Measurements from ENCODE around the gene TXNDC5.

TXNDC5 gene

GRCh38 chr6:7917729-7918128 lies 7.1 kb upstream of the TXNDC5 start:
- Histone ChIP-seq H3K4me3 (ENCODE audit: low read depth in 1 of 5, low read length in 5 of 5) (no peak overlapping the region), H3K27ac (ENCODE audit: low read depth, low read length) (no peak overlapping the region), H3K4me1 (ENCODE audit: control insufficient read depth in 5 of 5, insufficient read depth in 5 of 5, low read length in 5 of 5) (peaks cover 5 to 11% (median 9%) of the 10 kb centered on the region in 5 donors), H3K9ac (ENCODE audit: low read length in 5 of 5) (no peak overlapping the region), H3K36me3 (ENCODE audit: control insufficient read depth in 5 of 5, insufficient read depth in 5 of 5, low read length in 5 of 5) (no peaks in the 10 kb centered on the region), H3K27me3 (ENCODE audit: control insufficient read depth in 5 of 5, insufficient read depth in 4 of 5, low read length in 5 of 5) (peaks cover 0 to 2% (median 0%) of the 10 kb centered on the region in 5 donors), H3K9me3 (ENCODE audit: control insufficient read depth in 5 of 5, low read length in 5 of 5) (no peaks in the 10 kb centered on the region)

GRCh38 chr6:7916959-7917358 lies 6.4 kb upstream of the TXNDC5 start:
- H3K36me3 ChIP-seq (ENCODE audit: control insufficient read depth in 5 of 5, insufficient read depth in 5 of 5, low read length in 5 of 5): no peaks in the 10 kb centered on the region
- H3K9me3 ChIP-seq (ENCODE audit: control insufficient read depth in 5 of 5, low read length in 5 of 5): no peaks in the 10 kb centered on the region
- H3K4me1 ChIP-seq (ENCODE audit: control insufficient read depth in 5 of 5, insufficient read depth in 5 of 5, low read length in 5 of 5): peaks cover 5 to 14% (median 9%) of the 10 kb centered on the region in 5 donors
- H3K27me3 ChIP-seq (ENCODE audit: control insufficient read depth in 5 of 5, insufficient read depth in 4 of 5, low read length in 5 of 5): peaks cover 0 to 2% (median 0%) of the 10 kb centered on the region in 5 donors
- H3K9ac ChIP-seq (ENCODE audit: low read length in 5 of 5): no peak overlapping the region
- H3K27ac ChIP-seq (ENCODE audit: low read depth, low read length): no peak overlapping the region
- no peak overlapping the region for H3K4me3 ChIP-seq (ENCODE audit: low read depth in 1 of 5, low read length in 5 of 5)

GRCh38 chr6:7914991-7915789 lies 4.6 kb upstream of the TXNDC5 start:
- H3K9me3 ChIP-seq (ENCODE audit: control insufficient read depth in 5 of 5, low read length in 5 of 5): no peaks in the 10 kb centered on the region
- no peaks in the 10 kb centered on the region for H3K36me3 ChIP-seq (ENCODE audit: control insufficient read depth in 5 of 5, insufficient read depth in 5 of 5, low read length in 5 of 5)
- H3K27me3 ChIP-seq (ENCODE audit: control insufficient read depth in 5 of 5, insufficient read depth in 4 of 5, low read length in 5 of 5): peaks cover 0 to 2% (median 0%) of the 10 kb centered on the region in 5 donors
- H3K4me3 ChIP-seq (ENCODE audit: low read depth in 1 of 5, low read length in 5 of 5): peak overlapping the region in 1 of 5 donors; percentile 7
- H3K27ac ChIP-seq (ENCODE audit: low read depth, low read length): no peak overlapping the region
- no peak overlapping the region for H3K9ac ChIP-seq (ENCODE audit: low read length in 5 of 5)
- H3K4me1 ChIP-seq (ENCODE audit: control insufficient read depth in 5 of 5, insufficient read depth in 5 of 5, low read length in 5 of 5): peaks cover 5 to 18% (median 16%) of the 10 kb centered on the region in 5 donors

GRCh38 chr6:7914311-7914710 lies 3.7 kb upstream of the TXNDC5 start:
- H3K27ac ChIP-seq (ENCODE audit: low read depth, low read length): no peak overlapping the region
- no peaks in the 10 kb centered on the region for H3K36me3 ChIP-seq (ENCODE audit: control insufficient read depth in 5 of 5, insufficient read depth in 5 of 5, low read length in 5 of 5)
- no peaks in the 10 kb centered on the region for H3K9me3 ChIP-seq (ENCODE audit: control insufficient read depth in 5 of 5, low read length in 5 of 5)
- no peak overlapping the region for H3K9ac ChIP-seq (ENCODE audit: low read length in 5 of 5)
- H3K4me3 ChIP-seq (ENCODE audit: low read depth in 1 of 5, low read length in 5 of 5): no peak overlapping the region
- peaks cover 7 to 23% (median 22%) of the 10 kb centered on the region in 5 donors for H3K4me1 ChIP-seq (ENCODE audit: control insufficient read depth in 5 of 5, insufficient read depth in 5 of 5, low read length in 5 of 5)
- H3K27me3 ChIP-seq (ENCODE audit: control insufficient read depth in 5 of 5, insufficient read depth in 4 of 5, low read length in 5 of 5): peaks cover 0 to 2% (median 0%) of the 10 kb centered on the region in 5 donors

- no peak overlapping the region for H3K4me3 ChIP-seq (ENCODE audit: low read depth in 1 of 5, low read length in 5 of 5)
- H3K9ac ChIP-seq (ENCODE audit: low read length in 5 of 5): no peak overlapping the region
- H3K9me3 ChIP-seq (ENCODE audit: control insufficient read depth in 5 of 5, low read length in 5 of 5): no peaks in the 10 kb centered on the region
- H3K27me3 ChIP-seq (ENCODE audit: control insufficient read depth in 5 of 5, insufficient read depth in 4 of 5, low read length in 5 of 5): peaks cover 0 to 2% (median 0%) of the 10 kb centered on the region in 5 donors
- no peaks in the 10 kb centered on the region for H3K36me3 ChIP-seq (ENCODE audit: control insufficient read depth in 5 of 5, insufficient read depth in 5 of 5, low read length in 5 of 5)
- H3K4me1 ChIP-seq (ENCODE audit: control insufficient read depth in 5 of 5, insufficient read depth in 5 of 5, low read length in 5 of 5): peaks cover 11 to 35% (median 28%) of the 10 kb centered on the region in 5 donors
- no peak overlapping the region for H3K27ac ChIP-seq (ENCODE audit: low read depth, low read length)
Measured at GRCh38 chr6:7912736-7913517, 2.3 kb upstream of the TXNDC5 start.

- Histone ChIP-seq H3K9ac (ENCODE audit: low read length in 5 of 5) (no peak overlapping the region), H3K27ac (ENCODE audit: low read depth, low read length) (no peak overlapping the region), H3K27me3 (ENCODE audit: control insufficient read depth in 5 of 5, insufficient read depth in 4 of 5, low read length in 5 of 5) (peaks cover 0 to 2% (median 0%) of the 10 kb centered on the region in 5 donors), H3K4me3 (ENCODE audit: low read depth in 1 of 5, low read length in 5 of 5) (no peak overlapping the region), H3K9me3 (ENCODE audit: control insufficient read depth in 5 of 5, low read length in 5 of 5) (no peaks in the 10 kb centered on the region), H3K36me3 (ENCODE audit: control insufficient read depth in 5 of 5, insufficient read depth in 5 of 5, low read length in 5 of 5) (no peaks in the 10 kb centered on the region), H3K4me1 (ENCODE audit: control insufficient read depth in 5 of 5, insufficient read depth in 5 of 5, low read length in 5 of 5) (peaks cover 11 to 41% (median 28%) of the 10 kb centered on the region in 5 donors)
Measured at GRCh38 chr6:7912024-7912423, 1.4 kb upstream of the TXNDC5 start.

GRCh38 chr6:7911345-7911725 lies 747 bp upstream of the TXNDC5 start:
- Histone ChIP-seq H3K4me3 (ENCODE audit: low read depth in 1 of 5, low read length in 5 of 5) (peak overlapping the region; percentile 68 to 81 (median 72)), H3K9me3 (ENCODE audit: control insufficient read depth in 5 of 5, low read length in 5 of 5) (no peaks in the 10 kb centered on the region), H3K9ac (ENCODE audit: low read length in 5 of 5) (peak overlapping the region in 3 of 5 donors; percentile 33 to 76 (median 64)), H3K27me3 (ENCODE audit: control insufficient read depth in 5 of 5, insufficient read depth in 4 of 5, low read length in 5 of 5) (peaks cover 0 to 2% (median 0%) of the 10 kb centered on the region in 5 donors), H3K4me1 (ENCODE audit: control insufficient read depth in 5 of 5, insufficient read depth in 5 of 5, low read length in 5 of 5) (peaks cover 11 to 41% (median 28%) of the 10 kb centered on the region in 5 donors), H3K27ac (ENCODE audit: low read depth, low read length) (peak overlapping the region; percentile 50), H3K36me3 (ENCODE audit: control insufficient read depth in 5 of 5, insufficient read depth in 5 of 5, low read length in 5 of 5) (no peaks in the 10 kb centered on the region)

- peak overlapping the region in 1 of 5 donors; percentile 33 for H3K9ac ChIP-seq (ENCODE audit: low read length in 5 of 5)
- peak overlapping the region in 4 of 5 donors; percentile 71 to 81 (median 74) for H3K4me3 ChIP-seq (ENCODE audit: low read depth in 1 of 5, low read length in 5 of 5)
- no peaks in the 10 kb centered on the region for H3K27me3 ChIP-seq (ENCODE audit: control insufficient read depth in 5 of 5, insufficient read depth in 4 of 5, low read length in 5 of 5)
- H3K4me1 ChIP-seq (ENCODE audit: control insufficient read depth in 5 of 5, insufficient read depth in 5 of 5, low read length in 5 of 5): peaks cover 7 to 34% (median 21%) of the 10 kb centered on the region in 5 donors
- no peaks in the 10 kb centered on the region for H3K36me3 ChIP-seq (ENCODE audit: control insufficient read depth in 5 of 5, insufficient read depth in 5 of 5, low read length in 5 of 5)
- H3K9me3 ChIP-seq (ENCODE audit: control insufficient read depth in 5 of 5, low read length in 5 of 5): no peaks in the 10 kb centered on the region
- no peak overlapping the region for H3K27ac ChIP-seq (ENCODE audit: low read depth, low read length)
Measured at GRCh38 chr6:7910298-7910653, 312 bp downstream of the TXNDC5 start.

- peaks cover 0 to 1% (median under 1%) of the 10 kb centered on the region in 5 donors for H3K36me3 ChIP-seq (ENCODE audit: control insufficient read depth in 5 of 5, insufficient read depth in 5 of 5, low read length in 5 of 5)
- no peaks in the 10 kb centered on the region for H3K9me3 ChIP-seq (ENCODE audit: control insufficient read depth in 5 of 5, low read length in 5 of 5)
- peak overlapping the region; percentile 79 for H3K27ac ChIP-seq (ENCODE audit: low read depth, low read length)
- H3K4me1 ChIP-seq (ENCODE audit: control insufficient read depth in 5 of 5, insufficient read depth in 5 of 5, low read length in 5 of 5): peaks cover 9 to 38% (median 21%) of the 10 kb centered on the region in 5 donors
- no peaks in the 10 kb centered on the region for H3K27me3 ChIP-seq (ENCODE audit: control insufficient read depth in 5 of 5, insufficient read depth in 4 of 5, low read length in 5 of 5)
- H3K9ac ChIP-seq (ENCODE audit: low read length in 5 of 5): peak overlapping the region; percentile 66 to 88 (median 78)
- peak overlapping the region; percentile 71 to 85 (median 75) for H3K4me3 ChIP-seq (ENCODE audit: low read depth in 1 of 5, low read length in 5 of 5)
Measured at GRCh38 chr6:7909323-7910276, 988 bp downstream of the TXNDC5 start.

Data from subcutaneous abdominal adipose tissue (tissue), 5 donors.